Body of pancreas (tissue), 4 donors: ENCODE results near the gene CNTD1. TPM values are rescaled to one million over a fixed set of nuclear protein-coding genes. Genes with fewer than 3 reads are reported as not detected.

Experiments used
- ATAC-seq: fragments of 150-250 bp; one replicate; pipeline ENCODE4 v1.9.1; 2016
- DNase-seq, 4 donors: peaks; one replicate each; pipeline ENCODE4 v3.0.0-alpha.2; 2019
- H3K27ac ChIP-seq, 4 donors: fragments of 200-600 bp; sonication (generic); 1 replicate in 3 of 4; 2 replicates in 1 of 4; pipeline versions ENCODE4 v1.5.1 to v1.6.1; 2016 to 2019; ENCODE audit warnings: mild to moderate bottlenecking in 1 of 4, mixed read lengths in 1 of 4, moderate library complexity in 1 of 4
- H3K27me3 ChIP-seq, 2 donors: fragments of 200-600 bp; sonication (generic); one replicate each; pipeline ENCODE4 v1.6.0; 2016; ENCODE audit warnings: mild to moderate bottlenecking in 1 of 2
- H3K36me3 ChIP-seq, 2 donors: fragments of 200-600 bp; sonication (generic); replicated peaks in 1 of 2; 2 replicates each; pipeline ENCODE4 v1.5.1; 2016; ENCODE audit warnings: low read depth in 2 of 2; ENCODE audit not compliant: insufficient read depth in 1 of 2
- H3K4me1 ChIP-seq: fragments of 200-600 bp; sonication (generic); one replicate; pipeline ENCODE4 v1.6.0; 2016
- H3K4me3 ChIP-seq, 2 donors: fragments of 200-600 bp; sonication (generic); 1 replicate in 1 of 2; 2 replicates in 1 of 2; pipeline ENCODE4 v1.5.1; 2016 to 2019
- H3K9me3 ChIP-seq, 3 donors: fragments of 200-600 bp; sonication (generic); 1 replicate in 2 of 3; 2 replicates in 1 of 3; pipeline ENCODE4 v1.5.1; 2016
- CTCF ChIP-seq, 7 experiments: fragments of 450-650 bp in 4 of 7; fragments of 200-600 bp in 3 of 7; sonication (generic) in 3 of 7; IDR thresholded peaks; one replicate each; pipeline ENCODE4 v1.5.1; 2016 to 2019; ENCODE audit warnings: antibody characterized with exemption in 7 of 7
- POLR2A ChIP-seq, 3 donors: fragments of 450-650 bp; IDR thresholded peaks; one replicate each; pipeline ENCODE4 v1.6.1; 2016; ENCODE audit warnings: antibody characterized with exemption in 3 of 3, mild to moderate bottlenecking in 2 of 3
- WGBS, 2 donors: methylation state at CpG; one replicate each; pipeline ENCODE4 v1.1.5; 2017; 5-methylcytosine and 5-hydroxymethylcytosine counted together
- intact Hi-C: fragments of 100-400 bp; cut with DNase I; formaldehyde crosslinking; loops from one replicate; pipeline ENCODE4 v1.15.1; 2023
- total RNA-seq, 2 donors: library from RNA; depleted of rRNA; stranded (reverse); fragments of >200 nt; gene quantifications; one replicate each; pipeline ENCODE4 v1.1.0, GENCODE V29; 2016

The CNTD1 gene
- total RNA-seq, 2 donors from 2014 or later = not detected

GRCh38 chr17:42833767-42834422 lies 35.2 kb downstream of the CNTD1 start:
- ATAC-seq = no peak
- intact Hi-C loops = no loop called here
- TF ChIP-seq CTCF (IDR thresholded peaks at IDR 0.05) (no peak), POLR2A (IDR thresholded peaks at IDR 0.05) (no peak)
- no peak for DNase-seq
- H3K27me3 ChIP-seq = no peaks in the 10 kb centered on the region
- peak overlapping the region; percentile 69 to 91 (median 81) for H3K27ac ChIP-seq
- peaks cover 29% of the 10 kb centered on the region for H3K4me1 ChIP-seq
- H3K9me3 ChIP-seq = no peaks in the 10 kb centered on the region
- H3K4me3 ChIP-seq = peak overlapping the region; percentile 75 to 98
- 5 to 20% methylated on average over 3 to 18 of the region's 18 CpGs for WGBS, 2 donors
- peaks cover 2 to 15% of the 10 kb centered on the region in 2 donors for H3K36me3 ChIP-seq

- Histone ChIP-seq H3K4me1 (peaks cover 29% of the 10 kb centered on the region), H3K27me3 (no peaks in the 10 kb centered on the region), H3K4me3 (no peak overlapping the region), H3K36me3 (peaks cover 7 to 31% of the 10 kb centered on the region in 2 donors), H3K9me3 (no peaks in the 10 kb centered on the region), H3K27ac (no peak overlapping the region)
- ATAC-seq = no peak
- 92 to 93% methylated on average over 6 of the region's 6 CpGs for WGBS, 2 donors
- no peak for TF ChIP-seq POLR2A (IDR thresholded peaks at IDR 0.05)
- no peak for TF ChIP-seq CTCF (IDR thresholded peaks at IDR 0.05)
- DNase-seq = no peak
- intact Hi-C loops = no loop called here
Measured at GRCh38 chr17:42835732-42836131, 37.1 kb downstream of the CNTD1 start.

- Histone ChIP-seq H3K4me3 (no peak overlapping the region), H3K9me3 (no peaks in the 10 kb centered on the region), H3K36me3 (peaks cover 21 to 52% of the 10 kb centered on the region in 2 donors), H3K4me1 (peaks cover 4% of the 10 kb centered on the region), H3K27me3 (no peaks in the 10 kb centered on the region), H3K27ac (no peak overlapping the region)
- no peak for DNase-seq
- intact Hi-C loops = no loop called here
- TF ChIP-seq POLR2A (IDR thresholded peaks at IDR 0.05) (no peak), CTCF (IDR thresholded peaks at IDR 0.05) (no peak)
- WGBS, 2 donors = 72 to 78% methylated on average over 11 of the region's 11 CpGs
- no peak for ATAC-seq
Measured at GRCh38 chr17:42841975-42842685, 43.5 kb downstream of the CNTD1 start.

GRCh38 chr17:42843358-42843934 lies 44.8 kb downstream of the CNTD1 start:
- H3K4me1 ChIP-seq = peaks cover 4% of the 10 kb centered on the region
- no peaks in the 10 kb centered on the region for H3K27me3 ChIP-seq
- DNase-seq = peak; percentile 47 to 64 (median 58)
- H3K9me3 ChIP-seq = no peaks in the 10 kb centered on the region
- intact Hi-C loops = no loop called here
- WGBS, 2 donors = 30 to 38% methylated on average over 6 of the region's 6 CpGs
- H3K27ac ChIP-seq = no peak overlapping the region
- peak; percentile 66 to 98 (median 95) for TF ChIP-seq CTCF (IDR thresholded peaks at IDR 0.05)
- no peak for TF ChIP-seq POLR2A (IDR thresholded peaks at IDR 0.05)
- peaks cover 21 to 43% of the 10 kb centered on the region in 2 donors for H3K36me3 ChIP-seq
- ATAC-seq = peak; percentile 83
- no peak overlapping the region for H3K4me3 ChIP-seq
